MCF 10A (cell line): ENCODE results near the gene TMCC2. TPM values are rescaled to one million over a fixed set of nuclear protein-coding genes. Genes with fewer than 3 reads are reported as not detected.

Experiments
- BruUV-seq: library from RNA; stranded (reverse); fragments of 400-500 nt; replicated peaks from 2 replicates; lab custom pipeline; 2021; lab: Mats Ljungman, UMichigan
- CTCF ChIA-PET: fragments of 300-600 bp; sonication (Branson Sonifier 250); formaldehyde crosslinking; extraction: SDS; loops from one replicate; lab custom pipeline; 2021; ENCODE audit warnings: antibody characterized with exemption, inconsistent platforms; lab: Yijun Ruan, JAX
- POLR2A ChIA-PET: fragments of 300-600, 350-650 bp; sonication (Branson Sonifier 250); formaldehyde crosslinking; extraction: SDS; loops from one replicate; lab custom pipeline; 2020; ENCODE audit warnings: antibody characterized with exemption, inconsistent platforms; lab: Yijun Ruan, JAX
- DNase-seq: peaks from one replicate; pipeline ENCODE4 v3.0.0-alpha.2; 2018; ENCODE audit not compliant: unreplicated experiment
- H3K27ac Mint-ChIP-seq: one replicate; pipeline ENCODE4 v1.8.0; 2022; ENCODE audit warnings: mild to moderate bottlenecking, low read depth, mixed read lengths; ENCODE audit not compliant: unreplicated experiment
- H3K27me3 Mint-ChIP-seq: one replicate; pipeline ENCODE4 v1.8.0; 2022; ENCODE audit warnings: mixed read lengths; ENCODE audit not compliant: insufficient read depth, unreplicated experiment
- H3K36me3 Mint-ChIP-seq: one replicate; pipeline ENCODE4 v1.8.0; 2022; ENCODE audit warnings: mild to moderate bottlenecking, moderate library complexity, mixed read lengths; ENCODE audit not compliant: insufficient read depth, unreplicated experiment
- H3K4me1 Mint-ChIP-seq: one replicate; pipeline ENCODE4 v1.8.0; 2022; ENCODE audit warnings: mixed read lengths; ENCODE audit not compliant: insufficient read depth, unreplicated experiment
- H3K4me3 Mint-ChIP-seq: one replicate; pipeline ENCODE4 v1.8.0; 2022; ENCODE audit warnings: mild to moderate bottlenecking, moderate library complexity, mixed read lengths; ENCODE audit not compliant: unreplicated experiment
- H3K9me3 Mint-ChIP-seq: one replicate; pipeline ENCODE4 v1.8.0; 2022; ENCODE audit warnings: mixed read lengths; ENCODE audit not compliant: unreplicated experiment
- CTCF ChIP-seq: fragments of 200-600 bp; IDR thresholded peaks from one replicate; pipeline ENCODE4 v1.8.0; 2022; ENCODE audit warnings: antibody characterized with exemption, mild to moderate bottlenecking; ENCODE audit not compliant: unreplicated experiment
- intact Hi-C: fragments of 100-400 bp; cut with micrococcal nuclease; formaldehyde crosslinking; loops from 2 replicates; pipeline ENCODE4 v1.14.1; 2022
- total RNA-seq: library from RNA; stranded (reverse); gene quantifications from 2 replicates; pipeline ENCODE4 v1.2.3, GENCODE V29; 2022

TMCC2 gene
- total RNA-seq, 1 experiment from 2014 or later = 0.79 TPM

GRCh38 chr1:205205055-205205454 lies 22.7 kb upstream of the TMCC2 start:
- intact Hi-C loops = no loop called here
- TF ChIP-seq CTCF = peak; percentile 7
- Mint-ChIP-seq H3K27me3 (no peaks in the 10 kb centered on the region), H3K36me3 (no peaks in the 10 kb centered on the region), H3K27ac (peak overlapping the region; percentile 18), H3K4me1 (peaks cover 21% of the 10 kb centered on the region), H3K9me3 (no peaks in the 10 kb centered on the region), H3K4me3 (no peak overlapping the region)
- ChIA-PET CTCF (interaction anchor here (0.5 to 1.5 kb wide), 6 partner anchors 9 to 1865 kb away, joined by 3 to 8 read pairs (median 4); no protein-coding TSS in a partner anchor), POLR2A (interaction anchor here (0.7 to 1.7 kb wide), 5 partner anchors 8 to 84 kb away, joined by 3 to 6 read pairs (median 3); partner anchors contain the start of gene RBBP5)
- no TSS peak for BruUV-seq
- DNase-seq = no peak

GRCh38 chr1:205208811-205209210 lies 18.9 kb upstream of the TMCC2 start:
- Mint-ChIP-seq H3K4me3 (no peak overlapping the region), H3K27ac (no peak overlapping the region), H3K4me1 (peaks cover 29% of the 10 kb centered on the region), H3K9me3 (no peaks in the 10 kb centered on the region), H3K36me3 (peaks cover 10% of the 10 kb centered on the region), H3K27me3 (no peaks in the 10 kb centered on the region)
- intact Hi-C loops = no loop called here
- no TSS peak for BruUV-seq
- POLR2A ChIA-PET = interaction anchor here (2.7 to 3.9 kb wide), 2 partner anchors 10 to 19 kb away, joined by 8 to 26 read pairs; no protein-coding TSS in a partner anchor
- DNase-seq = no peak
- no peak for TF ChIP-seq CTCF
- CTCF ChIA-PET = interaction anchor here (0.6 to 0.7 kb wide), 2 partner anchors 45 to 1828 kb away, joined by 3 to 4 read pairs; no protein-coding TSS in a partner anchor

- intact Hi-C loops = loop anchor here (1.0 kb wide), 3 partner anchors 35 to 88 kb away; no protein-coding TSS in a partner anchor
- no peak for DNase-seq
- H3K4me1 Mint-ChIP-seq = peaks cover 12% of the 10 kb centered on the region
- H3K27me3 Mint-ChIP-seq = peaks cover 8% of the 10 kb centered on the region
- no TSS peak for BruUV-seq
- H3K9me3 Mint-ChIP-seq = no peaks in the 10 kb centered on the region
- H3K36me3 Mint-ChIP-seq = peaks cover 10% of the 10 kb centered on the region
- H3K4me3 Mint-ChIP-seq = peak overlapping the region; percentile 73
- POLR2A ChIA-PET = interaction anchor here (0.7 to 3.9 kb wide), 28 partner anchors 9 to 1953 kb away, joined by 3 to 71 read pairs (median 4); partner anchors contain the start of genes RBBP5 and TMCC2
- CTCF ChIA-PET = interaction anchor here (0.6 to 1.6 kb wide), 7 partner anchors 18 to 857 kb away, joined by 3 to 7 read pairs (median 4); no protein-coding TSS in a partner anchor
- no peak for TF ChIP-seq CTCF
- peak overlapping the region; percentile 94 for H3K27ac Mint-ChIP-seq
These were observed 17.0 kb upstream of the TMCC2 start for GRCh38 chr1:205210756-205211168.

- Mint-ChIP-seq H3K4me3 (peak within 1 kb of the TSS; percentile 73), H3K9me3 (no peaks in the 10 kb centered on the region), H3K27me3 (peaks cover 12% of the 10 kb centered on the region), H3K4me1 (peaks cover 12% of the 10 kb centered on the region), H3K36me3 (peaks cover 10% of the 10 kb centered on the region), H3K27ac (peak within 1 kb of the TSS; percentile 94)
- POLR2A ChIA-PET = interaction anchor here (0.7 to 3.9 kb wide), 20 partner anchors 8 to 687 kb away, joined by 3 to 71 read pairs (median 6); partner anchors contain the start of genes RBBP5 and TMCC2
- intact Hi-C loops = loop anchor here (1.0 kb wide), 3 partner anchors 36 to 89 kb away; no protein-coding TSS in a partner anchor
- no peak for TF ChIP-seq CTCF
- peak; percentile 99 for DNase-seq
- BruUV-seq = no TSS peak
- CTCF ChIA-PET = interaction anchor here (0.5 to 1.6 kb wide), 6 partner anchors 24 to 89 kb away, joined by 3 to 7 read pairs (median 4); no protein-coding TSS in a partner anchor
These were observed 16.4 kb upstream of the TMCC2 start, which contains the start of gene DSTYK for GRCh38 chr1:205211169-205211838. TSS of gene DSTYK (minus strand) at chr1:205211702. CDS start at chr1:205211535, 167 bp downstream.
